Measurements from ENCODE around the gene SLC25A1.

DNA sequence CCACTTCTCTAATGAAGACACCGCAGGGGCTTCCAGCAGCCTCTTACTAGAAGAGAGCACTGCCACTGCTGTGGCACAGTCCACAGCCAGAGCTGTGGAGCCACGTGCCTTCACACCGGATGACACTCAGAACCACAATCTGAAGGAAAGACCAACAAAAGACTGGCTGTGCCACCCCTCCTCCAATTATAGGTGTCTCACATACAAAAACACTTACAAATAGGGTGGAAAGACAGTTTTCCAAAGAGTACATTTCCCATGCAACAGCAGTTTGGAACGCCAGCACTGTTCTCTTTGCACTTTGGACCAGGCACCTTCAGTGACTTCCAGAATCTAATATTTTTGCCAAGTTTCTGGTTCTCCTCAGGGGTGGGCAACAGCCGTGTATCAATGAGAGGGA is 38.0 kb upstream of the SLC25A1 start:
- TF ChIP-seq CTCF (IDR thresholded peaks at IDR 0.05): no peak
- no peak for TF ChIP-seq POLR2A (IDR thresholded peaks at IDR 0.05)
